Colonic mucosa (tissue), 4 donors: ENCODE measurements around the gene CPT1C. TPM values are rescaled to one million over a fixed set of nuclear protein-coding genes. Genes with fewer than 3 reads are reported as not detected.

Source experiments
- DNase-seq: peaks from one replicate; pipeline ENCODE4 v3.0.0-alpha.2; 2020
- H3K27ac ChIP-seq: fragments of 200-600 bp; one replicate; pipeline ENCODE4 v1.8.0; 2021
- H3K27me3 ChIP-seq: fragments of 200-600 bp; one replicate; pipeline ENCODE4 v1.8.0; 2021
- H3K36me3 ChIP-seq: fragments of 200-600 bp; one replicate; pipeline ENCODE4 v1.8.0; 2021
- H3K4me1 ChIP-seq: fragments of 200-600 bp; one replicate; pipeline ENCODE4 v1.8.0; 2021; ENCODE audit warnings: mild to moderate bottlenecking
- H3K4me3 ChIP-seq: fragments of 200-600 bp; one replicate; pipeline ENCODE4 v1.8.0; 2021
- H3K9ac ChIP-seq, 2 donors: one replicate each; pipeline ENCODE4 v1.7.0; 2013; ENCODE audit warnings: control low read depth in 2 of 2, low read depth in 2 of 2, low read length in 2 of 2
- H3K9me3 ChIP-seq: fragments of 200-600 bp; one replicate; pipeline ENCODE4 v1.8.0; 2021
- CTCF ChIP-seq: fragments of 200-600 bp; IDR thresholded peaks from one replicate; pipeline ENCODE4 v1.8.0; 2022; ENCODE audit warnings: antibody characterized with exemption, mild to moderate bottlenecking
- intact Hi-C: fragments of 100-400 bp; cut with DNase I; formaldehyde crosslinking; loops from one replicate; pipeline ENCODE4 v1.14.1; 2022
- total RNA-seq, 2 donors: library from RNA; stranded (reverse); fragmentation: NEBNext Ultra II Directional in 1 of 2; extraction: Animal tissue kit (Norgen Biotek cat#: 25700) in 1 of 2; gene quantifications; one replicate each; pipeline ENCODE4 v1.2.1, GENCODE V29; 2021
- donor health status: healthy.
- donor health status: DM: no; HTN: no; CAD: no.
- donor health status: DM: no; HTN: no; CAD: no.

CPT1C gene
- total RNA-seq, 2 donors from 2014 or later = 1.2 to 2.0 TPM

GRCh38 chr19:49688531-49689132, 2.3 kb upstream of the CPT1C start:
- DNase-seq = no peak
- Histone ChIP-seq H3K4me1 (peaks cover 4% of the 10 kb centered on the region), H3K27me3 (peaks cover 12% of the 10 kb centered on the region), H3K9ac (no peak overlapping the region), H3K36me3 (no peaks in the 10 kb centered on the region), H3K9me3 (no peaks in the 10 kb centered on the region), H3K4me3 (no peak overlapping the region), H3K27ac (no peak overlapping the region)
- intact Hi-C loops = no loop called here
- TF ChIP-seq CTCF = no peak

- peaks cover 12% of the 10 kb centered on the region for H3K27me3 ChIP-seq
- peaks cover 4% of the 10 kb centered on the region for H3K4me1 ChIP-seq
- H3K27ac ChIP-seq = peak within 1 kb of the TSS; percentile 25
- TF ChIP-seq CTCF = peak; percentile 52
- H3K36me3 ChIP-seq = no peaks in the 10 kb centered on the region
- peak within 1 kb of the TSS; percentile 42 for H3K4me3 ChIP-seq
- intact Hi-C loops = no loop called here
- peak within 1 kb of the TSS; percentile 7 to 32 for H3K9ac ChIP-seq
- H3K9me3 ChIP-seq = no peaks in the 10 kb centered on the region
- peak; percentile 78 for DNase-seq
These were observed 1.5 kb upstream of the CPT1C start, which contains the start of gene ADM5 for GRCh38 chr19:49689133-49690078. Gene ADM5 (plus strand): TSS chr19:49689594. CDS start chr19:49689838, 244 bp downstream.

GRCh38 chr19:49690079-49690655, 749 bp upstream of the CPT1C start:
- Histone ChIP-seq H3K4me1 (peaks cover 4% of the 10 kb centered on the region), H3K9ac (peak overlapping the region; percentile 7 to 32)
- intact Hi-C loops = no loop called here

GRCh38 chr19:49691243-49692146, 579 bp downstream of the CPT1C start:
- DNase-seq = peak; percentile 44
- H3K4me3 ChIP-seq = peak overlapping the region; percentile 42

More at GRCh38 chr19:49690079-49690655, 749 bp upstream of the CPT1C start:
- Histone ChIP-seq H3K4me3 (peak overlapping the region; percentile 42), H3K27me3 (peaks cover 12% of the 10 kb centered on the region), H3K27ac (peak overlapping the region; percentile 25), H3K36me3 (no peaks in the 10 kb centered on the region), H3K9me3 (no peaks in the 10 kb centered on the region)
- TF ChIP-seq CTCF = peak; percentile 20
- no peak for DNase-seq

More at GRCh38 chr19:49691243-49692146, 579 bp downstream of the CPT1C start:
- intact Hi-C loops = no loop called here
- H3K9me3 ChIP-seq = no peaks in the 10 kb centered on the region
- peak overlapping the region in 1 of 2 donors; percentile 24 for H3K9ac ChIP-seq
- H3K27ac ChIP-seq = no peak overlapping the region
- H3K36me3 ChIP-seq = no peaks in the 10 kb centered on the region
- TF ChIP-seq CTCF = no peak
- H3K4me1 ChIP-seq = peaks cover 4% of the 10 kb centered on the region
- H3K27me3 ChIP-seq = peaks cover 12% of the 10 kb centered on the region
